Gastroesophageal sphincter (tissue), 3 donors: ENCODE data around the gene CERS1.

Source experiments
- EP300 ChIP-seq: sonication (generic); formaldehyde crosslinking; IDR thresholded peaks from one replicate; pipeline ENCODE4 v1.6.1; 2017; ENCODE audit warnings: antibody characterized with exemption, mild to moderate bottlenecking
- POLR2A ChIP-seq, 2 donors: fragments of 450-650 bp; IDR thresholded peaks; one replicate each; pipeline ENCODE4 v1.6.1; 2017; ENCODE audit warnings: antibody characterized with exemption in 2 of 2, mild to moderate bottlenecking in 2 of 2, moderate library complexity in 1 of 2
- POLR2AphosphoS5 ChIP-seq: sonication (generic); formaldehyde crosslinking; IDR thresholded peaks from one replicate; pipeline ENCODE4 v1.6.1; 2017; ENCODE audit warnings: antibody characterized with exemption
- TF ChIP-seq, protein P1 (sequence below), 4 experiments: fragments of 200-600 bp in 2 of 4; fragments of 450-650 bp in 2 of 4; sonication (generic) in 1 of 4; IDR thresholded peaks; one replicate each; pipeline ENCODE4 v1.5.1; 2017 to 2019; ENCODE audit warnings: antibody characterized with exemption in 4 of 4, mild to moderate bottlenecking in 2 of 4, moderate library complexity in 2 of 4

DNA sequence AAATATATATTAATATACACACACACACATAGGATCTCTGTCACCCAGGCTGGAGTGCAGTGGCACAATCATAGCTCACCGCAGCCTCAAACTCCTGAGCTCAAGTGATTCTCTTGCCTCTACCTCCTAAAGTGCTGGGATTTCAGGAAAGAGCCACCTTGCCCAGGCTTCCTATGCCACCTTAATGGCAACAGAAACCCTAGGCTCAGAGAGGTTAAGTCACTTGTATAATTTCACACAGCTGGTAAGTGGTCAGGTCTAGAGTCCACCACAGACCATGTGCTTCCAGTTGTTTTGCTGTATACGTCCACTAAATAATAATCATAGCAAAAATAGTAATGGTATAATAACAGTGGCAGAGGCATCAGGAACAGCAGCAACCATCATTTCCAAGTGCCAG lies 65.5 kb downstream of the CERS1 start:
- TF ChIP-seq, protein P1, sequence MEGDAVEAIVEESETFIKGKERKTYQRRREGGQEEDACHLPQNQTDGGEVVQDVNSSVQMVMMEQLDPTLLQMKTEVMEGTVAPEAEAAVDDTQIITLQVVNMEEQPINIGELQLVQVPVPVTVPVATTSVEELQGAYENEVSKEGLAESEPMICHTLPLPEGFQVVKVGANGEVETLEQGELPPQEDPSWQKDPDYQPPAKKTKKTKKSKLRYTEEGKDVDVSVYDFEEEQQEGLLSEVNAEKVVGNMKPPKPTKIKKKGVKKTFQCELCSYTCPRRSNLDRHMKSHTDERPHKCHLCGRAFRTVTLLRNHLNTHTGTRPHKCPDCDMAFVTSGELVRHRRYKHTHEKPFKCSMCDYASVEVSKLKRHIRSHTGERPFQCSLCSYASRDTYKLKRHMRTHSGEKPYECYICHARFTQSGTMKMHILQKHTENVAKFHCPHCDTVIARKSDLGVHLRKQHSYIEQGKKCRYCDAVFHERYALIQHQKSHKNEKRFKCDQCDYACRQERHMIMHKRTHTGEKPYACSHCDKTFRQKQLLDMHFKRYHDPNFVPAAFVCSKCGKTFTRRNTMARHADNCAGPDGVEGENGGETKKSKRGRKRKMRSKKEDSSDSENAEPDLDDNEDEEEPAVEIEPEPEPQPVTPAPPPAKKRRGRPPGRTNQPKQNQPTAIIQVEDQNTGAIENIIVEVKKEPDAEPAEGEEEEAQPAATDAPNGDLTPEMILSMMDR (IDR thresholded peaks at IDR 0.05): no peak
- TF ChIP-seq EP300: no peak
- no peak for TF ChIP-seq POLR2A (IDR thresholded peaks at IDR 0.05)
- TF ChIP-seq POLR2AphosphoS5: no peak
